Left hindlimb (tissue), 1 donor: Measurements from ENCODE around the gene AMDHD2.

Experiments used
- DNase-seq: peaks from one replicate; pipeline ENCODE4 v3.0.0-alpha.2; 2018

AMDHD2 gene

GRCh38 chr16:2483939-2484897 lies 36.0 kb upstream of the AMDHD2 start:
- no peak for DNase-seq

GRCh38 chr16:2484898-2485508 lies 35.2 kb upstream of the AMDHD2 start:
- no peak for DNase-seq

- DNase-seq = no peak
Observed at GRCh38 chr16:2485811-2486507, 34.2 kb upstream of the AMDHD2 start.

GRCh38 chr16:2486645-2487516 lies 33.3 kb upstream of the AMDHD2 start:
- DNase-seq = no peak

GRCh38 chr16:2487517-2487842 lies 32.7 kb upstream of the AMDHD2 start:
- no peak for DNase-seq

- no peak for DNase-seq
Observed at GRCh38 chr16:2487903-2488531, 32.2 kb upstream of the AMDHD2 start.

- peak; percentile 20 for DNase-seq
Observed at GRCh38 chr16:2489581-2489980, 30.6 kb upstream of the AMDHD2 start.

GRCh38 chr16:2490190-2491105 lies 29.7 kb upstream of the AMDHD2 start:
- DNase-seq = peak; percentile 26

- peak; percentile 15 for DNase-seq
Observed at GRCh38 chr16:2492292-2492691, 27.9 kb upstream of the AMDHD2 start.

GRCh38 chr16:2493605-2494004 lies 26.6 kb upstream of the AMDHD2 start:
- DNase-seq = peak; percentile 3

GRCh38 chr16:2494616-2495015 lies 25.6 kb upstream of the AMDHD2 start:
- peak; percentile 6 for DNase-seq

- DNase-seq = peak; percentile 4
Observed at GRCh38 chr16:2495041-2495440, 25.1 kb upstream of the AMDHD2 start.

GRCh38 chr16:2496223-2497115 lies 23.7 kb upstream of the AMDHD2 start:
- DNase-seq = peak; percentile 25

GRCh38 chr16:2497116-2497630 lies 23.0 kb upstream of the AMDHD2 start:
- DNase-seq = peak; percentile 71

- DNase-seq = peak; percentile 23
Observed at GRCh38 chr16:2497695-2498484, 22.3 kb upstream of the AMDHD2 start.

- DNase-seq = peak; percentile 21
Observed at GRCh38 chr16:2498531-2499253, 21.5 kb upstream of the AMDHD2 start.

- peak; percentile 15 for DNase-seq
Observed at GRCh38 chr16:2499454-2499853, 20.7 kb upstream of the AMDHD2 start.

- no peak for DNase-seq
Observed at GRCh38 chr16:2499890-2500429, 20.2 kb upstream of the AMDHD2 start.
